H9 (cell line): ENCODE measurements around the gene MYO15B. TPM values are rescaled to one million over a fixed set of nuclear protein-coding genes. Genes with fewer than 3 reads are reported as not detected.

Experiments
- DNase-seq: peaks from one replicate; pipeline ENCODE4 v3.0.0-alpha.2; 2017
- H2AFZ ChIP-seq: one replicate; pipeline ENCODE4 v1.6.1; 2013; ENCODE audit warnings: mild to moderate bottlenecking, low read length, control low read depth, moderate library complexity
- H2AK5ac ChIP-seq: 2 replicates; pipeline ENCODE4 v1.6.1; 2013; ENCODE audit warnings: low read length, control low read depth, mixed read lengths; ENCODE audit not compliant: insufficient read length
- H2BK120ac ChIP-seq: one replicate; pipeline ENCODE4 v1.6.1; 2013; ENCODE audit warnings: low read depth, mild to moderate bottlenecking, low read length, control low read depth, inconsistent platforms; ENCODE audit not compliant: poor library complexity, severe bottlenecking
- H2BK12ac ChIP-seq: 2 replicates; pipeline ENCODE4 v1.6.1; 2013; ENCODE audit warnings: low read length, control low read depth, mixed read lengths, low read depth; ENCODE audit not compliant: insufficient read length
- H2BK15ac ChIP-seq: 2 replicates; pipeline ENCODE4 v1.6.1; 2013; ENCODE audit warnings: low read depth, low read length, control low read depth
- H2BK20ac ChIP-seq: one replicate; pipeline ENCODE4 v1.6.1; 2013; ENCODE audit warnings: low read depth, mild to moderate bottlenecking, low read length, control low read depth, inconsistent platforms; ENCODE audit not compliant: poor library complexity, severe bottlenecking
- H2BK5ac ChIP-seq: 2 replicates; pipeline ENCODE4 v1.6.1; 2013; ENCODE audit warnings: low read length, control low read depth, mixed read lengths; ENCODE audit not compliant: insufficient read length
- H3K14ac ChIP-seq: 2 replicates; pipeline ENCODE4 v1.6.1; 2013; ENCODE audit warnings: low read length, control low read depth; ENCODE audit not compliant: insufficient read depth
- H3K18ac ChIP-seq: 2 replicates; pipeline ENCODE4 v1.6.1; 2013; ENCODE audit warnings: low read depth, mild to moderate bottlenecking, mixed read lengths, low read length, control low read depth; ENCODE audit not compliant: insufficient read length
- H3K23ac ChIP-seq: 2 replicates; pipeline ENCODE4 v1.6.1; 2013; ENCODE audit warnings: low read length, control low read depth, mixed read lengths, low read depth; ENCODE audit not compliant: insufficient read length
- H3K23me2 ChIP-seq: 2 replicates; pipeline ENCODE4 v1.6.1; 2013; ENCODE audit warnings: low read depth, mild to moderate bottlenecking, mixed read lengths, low read length, control low read depth; ENCODE audit not compliant: insufficient read length, poor library complexity, severe bottlenecking
- H3K27ac ChIP-seq: 2 replicates; pipeline ENCODE4 v1.5.1; 2013; ENCODE audit warnings: low read length, control low read depth, mixed read lengths, low read depth; ENCODE audit not compliant: insufficient read length
- H3K27me3 ChIP-seq: 2 replicates; pipeline ENCODE4 v1.6.1; 2013; ENCODE audit warnings: low read length, control low read depth, inconsistent platforms; ENCODE audit not compliant: insufficient read depth
- H3K4ac ChIP-seq: 2 replicates; pipeline ENCODE4 v1.6.1; 2013; ENCODE audit warnings: low read depth, mild to moderate bottlenecking, control low read depth, inconsistent platforms, low read length, moderate library complexity
- H3K4me1 ChIP-seq: 2 replicates; pipeline ENCODE4 v1.6.1; 2013; ENCODE audit warnings: low read length, control low read depth, inconsistent platforms; ENCODE audit not compliant: insufficient read depth
- H3K4me2 ChIP-seq: 2 replicates; pipeline ENCODE4 v1.6.1; 2013; ENCODE audit warnings: low read length, control low read depth, mixed read lengths; ENCODE audit not compliant: insufficient read length, insufficient read depth
- H3K56ac ChIP-seq: 2 replicates; pipeline ENCODE4 v1.6.1; 2013; ENCODE audit warnings: low read depth, mild to moderate bottlenecking, mixed read lengths, low read length, control low read depth; ENCODE audit not compliant: insufficient read length
- H3K79me1 ChIP-seq: 2 replicates; pipeline ENCODE4 v1.6.1; 2013; ENCODE audit warnings: low read depth, mild to moderate bottlenecking, moderate library complexity, low read length, control low read depth, inconsistent platforms; ENCODE audit not compliant: insufficient read depth, poor library complexity, severe bottlenecking
- H3K79me2 ChIP-seq: 2 replicates; pipeline ENCODE4 v1.6.1; 2013; ENCODE audit warnings: low read length, control low read depth, inconsistent platforms; ENCODE audit not compliant: insufficient read depth
- H3K9ac ChIP-seq: 2 replicates; pipeline ENCODE4 v1.6.1; 2013; ENCODE audit warnings: low read length, control low read depth, mixed read lengths; ENCODE audit not compliant: insufficient read length; ENCODE audit errors: extremely low read depth
- H3K9me3 ChIP-seq: one replicate; pipeline ENCODE4 v1.6.1; 2013; ENCODE audit warnings: low read depth, low read length, inconsistent platforms; ENCODE audit not compliant: control insufficient read depth
- H3T11ph ChIP-seq: one replicate; pipeline ENCODE4 v1.6.1; 2013; ENCODE audit warnings: mild to moderate bottlenecking, low read length, control low read depth, inconsistent platforms
- H4K20me1 ChIP-seq: one replicate; pipeline ENCODE4 v1.6.1; 2013; ENCODE audit not compliant: control insufficient read depth, insufficient read length, insufficient read depth
- H4K5ac ChIP-seq: 2 replicates; pipeline ENCODE4 v1.6.1; 2013; ENCODE audit warnings: low read depth, mild to moderate bottlenecking, mixed read lengths, low read length, control low read depth; ENCODE audit not compliant: insufficient read length
- H4K8ac ChIP-seq: replicated peaks from 2 replicates; pipeline ENCODE4 v1.6.1; 2013; ENCODE audit warnings: low read length, control low read depth, mixed read lengths, low read depth; ENCODE audit not compliant: insufficient read length
- H4K91ac ChIP-seq: 2 replicates; pipeline ENCODE4 v1.6.1; 2013; ENCODE audit warnings: low read depth, mild to moderate bottlenecking, moderate library complexity, mixed read lengths, low read length, control low read depth; ENCODE audit not compliant: insufficient read length
- H3K27ac Mint-ChIP-seq, 3 experiments: 2 replicates in 2 of 3; 3 replicates in 1 of 3; pipeline ENCODE4 v1.8.0; 2020 to 2021; ENCODE audit warnings: mixed read lengths in 3 of 3, mild to moderate bottlenecking in 1 of 3, moderate library complexity in 1 of 3
- H3K27me3 Mint-ChIP-seq: 2 replicates; pipeline ENCODE4 v1.8.0; 2021; ENCODE audit warnings: low read depth, mild to moderate bottlenecking, moderate library complexity, mixed read lengths
- H3K36me3 Mint-ChIP-seq, 3 experiments: 2 replicates in 2 of 3; 3 replicates in 1 of 3; pipeline ENCODE4 v1.8.0; 2020 to 2021; ENCODE audit warnings: low read depth in 3 of 3, mixed read lengths in 3 of 3; ENCODE audit not compliant: insufficient read depth in 1 of 3
- H3K4me1 Mint-ChIP-seq, 2 experiments: 2 replicates each; pipeline ENCODE4 v1.8.0; 2020; ENCODE audit warnings: mixed read lengths in 2 of 2
- H3K4me3 Mint-ChIP-seq, 2 experiments: 2 replicates in 1 of 2; 3 replicates in 1 of 2; pipeline ENCODE4 v1.8.0; 2020 to 2021; ENCODE audit warnings: mild to moderate bottlenecking in 2 of 2, mixed read lengths in 2 of 2, moderate library complexity in 1 of 2
- H3K9me3 Mint-ChIP-seq, 2 experiments: 2 replicates in 1 of 2; 3 replicates in 1 of 2; pipeline ENCODE4 v1.8.0; 2020; ENCODE audit warnings: mild to moderate bottlenecking in 2 of 2, mixed read lengths in 2 of 2, moderate library complexity in 1 of 2
- CTCF ChIP-seq: fragments of 200-600 bp; sonication (generic); conservative IDR thresholded peaks from 3 replicates; pipeline ENCODE4 v1.8.0; 2021; ENCODE audit warnings: antibody characterized with exemption, mild to moderate bottlenecking
- WGBS: extraction: QIAGEN DNeasy Blood & Tissue Kit; methylation state at CpG from one replicate; pipeline ENCODE4 v1.1.7; 2013; ENCODE audit warnings: missing lambda C conversion rate, low lambda C conversion rate, mixed read lengths; ENCODE audit not compliant: insufficient read length; ENCODE audit errors: extremely low coverage; 5-methylcytosine and 5-hydroxymethylcytosine counted together
- total RNA-seq: library from RNA; stranded (reverse); gene quantifications from 2 replicates; pipeline ENCODE4 v1.2.1, GENCODE V29; 2021

The MYO15B gene
- total RNA-seq, 1 experiment from 2014 or later = 41.9 TPM

GRCh38 chr17:75629157-75629556 is 41.6 kb downstream of the MYO15B start:
- no peak overlapping the region for H3K9ac ChIP-seq
- WGBS = no CpG with 5 or more reads among the region's 14 CpGs

More at GRCh38 chr17:75629157-75629556, 41.6 kb downstream of the MYO15B start:
- H3K9me3 ChIP-seq = no peaks in the 10 kb centered on the region
- no peak overlapping the region for H4K8ac ChIP-seq
- no peak overlapping the region for H2BK20ac ChIP-seq
- H3K4ac ChIP-seq = no peak overlapping the region
- H3K79me2 ChIP-seq = no peaks in the 10 kb centered on the region
- no peaks in the 10 kb centered on the region for H3K27me3 ChIP-seq
- no peak for DNase-seq
- no peak overlapping the region for H2BK5ac ChIP-seq
- no peaks in the 10 kb centered on the region for H3K79me1 ChIP-seq
- H3K9me3 Mint-ChIP-seq = no peaks in the 10 kb centered on the region
- H3K4me3 Mint-ChIP-seq = no peak overlapping the region
- H3K27ac Mint-ChIP-seq = no peak overlapping the region
- H3K4me2 ChIP-seq = no peak overlapping the region
- H3K23ac ChIP-seq = no peak overlapping the region
- H2AFZ ChIP-seq = no peak overlapping the region
- no peak overlapping the region for H3T11ph ChIP-seq
- H3K27ac ChIP-seq = no peak overlapping the region
- no peak overlapping the region for H4K91ac ChIP-seq
- H4K5ac ChIP-seq = no peak overlapping the region
- H3K36me3 Mint-ChIP-seq = peaks cover 0 to 15% (median 2%) of the 10 kb centered on the region in 3 experiments; a peak in 4 of 7 replicates
- H3K23me2 ChIP-seq = no peaks in the 10 kb centered on the region
- H3K4me1 Mint-ChIP-seq = peaks cover 11% of the 10 kb centered on the region in 2 experiments
- H2AK5ac ChIP-seq = no peak overlapping the region
- H2BK15ac ChIP-seq = no peak overlapping the region
- TF ChIP-seq CTCF = no peak
- no peak overlapping the region for H3K18ac ChIP-seq
- H3K56ac ChIP-seq = no peak overlapping the region
- H3K4me1 ChIP-seq = no peaks in the 10 kb centered on the region; the same call in 1 of the 2 replicates
- H2BK120ac ChIP-seq = no peak overlapping the region
- H3K14ac ChIP-seq = no peak overlapping the region
- H2BK12ac ChIP-seq = no peak overlapping the region
- H3K27me3 Mint-ChIP-seq = no peaks in the 10 kb centered on the region
- H4K20me1 ChIP-seq = no peaks in the 10 kb centered on the region
